Measurements from ENCODE around the gene PIEZO1.
A peak's percentile ranks its signal among the peaks of the same experiment; 100 is the strongest.

The PIEZO1 gene

DNA sequence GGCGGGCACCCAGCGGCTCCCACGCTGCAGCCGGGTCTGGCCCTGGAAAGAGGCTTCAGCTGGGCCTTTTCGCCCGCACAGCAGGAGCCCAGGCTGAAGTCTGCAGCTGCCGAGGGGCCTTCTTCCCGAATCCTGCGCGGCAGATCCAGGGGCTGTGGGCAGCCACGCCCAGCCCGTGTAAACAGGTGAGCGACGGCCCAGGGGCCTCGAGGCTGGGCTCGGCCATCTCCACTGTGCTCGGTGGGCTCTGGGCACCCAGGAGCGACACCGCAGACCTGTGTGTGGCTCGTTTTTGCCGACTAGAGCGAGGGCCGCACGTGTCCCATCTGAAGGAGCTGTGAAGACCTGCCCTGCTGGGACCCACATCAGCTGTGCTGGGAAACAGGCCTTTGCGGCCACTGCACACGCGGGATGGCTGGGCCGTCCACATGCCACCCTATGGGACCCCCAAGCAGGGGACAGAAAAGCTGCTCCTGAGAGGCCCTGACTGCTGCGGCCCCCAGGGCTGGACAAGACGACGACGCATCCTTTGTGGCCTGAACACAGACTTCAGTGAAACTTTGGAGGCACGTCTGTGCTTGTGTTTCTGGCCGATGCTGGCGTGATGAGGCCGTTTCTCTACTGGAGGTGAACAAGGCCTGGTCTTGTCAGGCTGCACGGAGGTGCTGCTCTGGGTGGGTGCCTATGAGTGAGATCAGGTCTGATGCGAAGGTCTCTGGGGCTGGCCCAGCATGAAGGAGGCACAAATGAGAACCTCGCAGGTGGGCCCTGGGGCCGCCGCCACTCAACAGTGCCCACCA lies 31.9 kb upstream of the PIEZO1 start:
- TF ChIP-seq, protein P1, sequence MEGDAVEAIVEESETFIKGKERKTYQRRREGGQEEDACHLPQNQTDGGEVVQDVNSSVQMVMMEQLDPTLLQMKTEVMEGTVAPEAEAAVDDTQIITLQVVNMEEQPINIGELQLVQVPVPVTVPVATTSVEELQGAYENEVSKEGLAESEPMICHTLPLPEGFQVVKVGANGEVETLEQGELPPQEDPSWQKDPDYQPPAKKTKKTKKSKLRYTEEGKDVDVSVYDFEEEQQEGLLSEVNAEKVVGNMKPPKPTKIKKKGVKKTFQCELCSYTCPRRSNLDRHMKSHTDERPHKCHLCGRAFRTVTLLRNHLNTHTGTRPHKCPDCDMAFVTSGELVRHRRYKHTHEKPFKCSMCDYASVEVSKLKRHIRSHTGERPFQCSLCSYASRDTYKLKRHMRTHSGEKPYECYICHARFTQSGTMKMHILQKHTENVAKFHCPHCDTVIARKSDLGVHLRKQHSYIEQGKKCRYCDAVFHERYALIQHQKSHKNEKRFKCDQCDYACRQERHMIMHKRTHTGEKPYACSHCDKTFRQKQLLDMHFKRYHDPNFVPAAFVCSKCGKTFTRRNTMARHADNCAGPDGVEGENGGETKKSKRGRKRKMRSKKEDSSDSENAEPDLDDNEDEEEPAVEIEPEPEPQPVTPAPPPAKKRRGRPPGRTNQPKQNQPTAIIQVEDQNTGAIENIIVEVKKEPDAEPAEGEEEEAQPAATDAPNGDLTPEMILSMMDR (IDR thresholded peaks at IDR 0.05; ENCODE audit: low read depth, low read length), result no peak
- no peak for DNase-seq (ENCODE audit: low read depth in 2 of 2)

DNA sequence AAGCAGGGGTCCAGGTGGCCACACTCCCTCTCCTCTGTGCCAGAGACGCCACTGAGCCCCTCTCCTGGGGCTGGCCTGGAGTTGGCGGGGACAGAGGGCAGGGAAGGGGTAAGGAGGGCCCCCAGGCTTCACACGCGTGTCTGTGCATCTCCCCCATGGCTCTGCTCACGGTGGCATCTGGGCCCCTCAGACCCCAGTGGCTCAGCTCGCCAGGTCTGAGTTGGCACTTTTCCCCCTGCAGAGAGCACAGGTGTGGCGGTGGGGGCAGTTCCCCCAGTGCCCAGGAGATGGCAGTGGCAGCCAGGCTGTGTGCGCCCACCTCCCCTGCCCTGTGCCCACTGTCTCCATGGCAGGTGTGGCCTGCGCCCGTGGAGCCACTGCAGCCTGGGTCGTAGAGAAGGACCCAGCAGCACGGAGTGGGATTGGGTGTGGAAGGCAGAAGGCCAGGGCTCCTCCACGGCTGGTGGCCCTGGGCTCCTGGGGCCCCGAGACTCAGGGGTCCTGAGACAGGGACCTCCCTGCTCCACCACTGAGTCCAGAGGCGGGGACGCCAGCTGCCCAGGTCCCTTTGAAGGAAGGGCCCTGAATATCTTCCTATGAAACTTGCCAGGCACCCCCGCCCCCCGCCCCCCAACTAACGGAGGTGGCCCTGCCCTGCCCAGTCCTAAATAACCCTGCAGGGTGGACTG lies 31.0 kb upstream of the PIEZO1 start:
- DNase-seq (ENCODE audit: low read depth in 2 of 2), result no peak
- H3K4me3 ChIP-seq (replicated peaks in 1 of 2; ENCODE audit: low read depth in 2 of 2, low read length in 2 of 2), result no peak overlapping the region
- TF ChIP-seq, protein P1 (IDR thresholded peaks at IDR 0.05; ENCODE audit: low read depth, low read length), result peak; percentile 69

More for the DNA sequence above, 31.9 kb upstream of the PIEZO1 start:
- no peak overlapping the region for H3K4me3 ChIP-seq (replicated peaks in 1 of 2; ENCODE audit: low read depth in 2 of 2, low read length in 2 of 2)

DNA sequence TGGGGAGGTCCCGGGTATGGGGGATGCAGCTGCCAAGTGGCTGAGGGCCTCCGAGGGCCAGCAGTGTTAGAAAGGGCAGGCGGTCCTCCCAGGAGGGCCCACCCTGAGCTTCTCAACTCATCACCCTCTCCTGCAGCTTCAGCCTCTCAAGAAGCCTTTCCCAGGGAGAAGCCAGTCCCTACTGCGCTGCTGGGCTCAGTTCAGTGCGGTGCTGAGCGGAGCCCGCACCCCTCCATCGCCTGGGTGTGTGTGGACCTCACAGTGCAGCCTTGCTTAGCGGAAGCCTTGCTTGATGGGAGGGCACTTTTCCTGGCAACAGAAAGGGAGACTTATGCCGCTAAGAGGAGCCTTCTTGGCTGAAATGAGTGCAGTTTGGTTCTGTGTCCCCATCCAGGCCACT lies 30.2 kb upstream of the PIEZO1 start:
- TF ChIP-seq, protein P1 (IDR thresholded peaks at IDR 0.05; ENCODE audit: low read depth, low read length), result no peak
- DNase-seq (ENCODE audit: low read depth in 2 of 2), result no peak
- H3K4me3 ChIP-seq (replicated peaks in 1 of 2; ENCODE audit: low read depth in 2 of 2, low read length in 2 of 2), result no peak overlapping the region

DNA sequence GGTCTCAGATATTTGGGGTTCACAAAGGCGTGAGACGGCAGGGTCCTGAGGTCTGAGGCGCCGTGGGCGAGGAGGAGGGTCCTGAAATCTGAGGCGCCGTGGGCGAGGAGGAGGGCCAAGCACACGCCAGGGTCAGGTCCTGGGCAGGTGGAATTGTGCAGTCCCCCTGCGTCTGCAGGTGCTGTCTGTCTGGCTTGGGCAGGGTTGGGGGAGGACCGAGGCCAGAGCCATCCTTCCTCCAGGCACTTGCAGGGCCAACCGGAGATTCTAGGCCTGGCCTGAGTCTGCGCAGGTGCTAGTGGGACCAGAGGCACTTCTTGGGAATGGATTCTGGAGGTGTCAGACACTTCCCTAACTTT lies 29.1 kb upstream of the PIEZO1 start:
- H3K4me3 ChIP-seq (replicated peaks in 1 of 2; ENCODE audit: low read depth in 2 of 2, low read length in 2 of 2), result no peak overlapping the region
- TF ChIP-seq, protein P1 (IDR thresholded peaks at IDR 0.05; ENCODE audit: low read depth, low read length), result no peak
- DNase-seq (ENCODE audit: low read depth in 2 of 2), result no peak

DNA sequence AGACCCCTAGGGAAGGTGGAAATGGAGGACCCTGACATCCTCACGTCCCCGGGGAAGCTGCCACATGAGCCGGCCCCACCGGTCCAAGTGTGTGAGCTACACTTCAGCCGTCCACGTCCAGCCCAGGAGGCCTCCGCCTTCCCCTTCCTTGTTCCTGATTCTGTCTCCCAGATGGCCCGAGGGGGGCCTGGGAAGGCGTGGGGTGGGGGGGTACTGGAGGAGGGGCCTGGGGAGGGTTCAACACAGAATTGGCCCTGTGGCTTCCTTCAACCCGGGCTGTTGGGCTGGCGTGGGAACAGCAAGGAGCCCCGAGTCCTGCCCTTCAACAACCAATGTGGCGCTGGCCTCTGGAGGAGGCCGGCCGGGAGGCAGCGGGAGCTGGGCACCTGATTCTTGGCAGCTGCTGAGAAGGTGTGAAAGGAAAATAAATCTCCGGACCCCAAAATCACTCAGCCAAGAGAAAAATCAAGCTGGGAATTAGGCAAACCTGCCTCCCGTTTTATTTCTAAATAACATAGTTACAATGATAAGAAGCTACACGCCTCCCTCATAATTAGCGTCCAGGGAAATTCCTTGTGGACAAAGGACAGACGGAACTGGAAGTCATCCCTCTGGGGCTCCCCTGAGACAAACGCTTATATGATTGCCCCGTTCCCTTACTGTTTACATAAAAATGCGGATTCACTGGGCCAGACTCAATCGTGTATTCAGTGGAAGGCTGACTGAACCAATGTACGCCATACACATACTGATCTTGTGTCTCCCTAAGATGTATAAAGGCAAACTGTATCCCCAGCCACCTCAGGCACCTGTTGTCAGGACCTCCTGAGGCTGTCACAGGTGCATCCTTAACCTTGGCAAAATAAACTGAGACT lies 28.5 kb upstream of the PIEZO1 start:
- TF ChIP-seq, protein P1 (IDR thresholded peaks at IDR 0.05; ENCODE audit: low read depth, low read length), result no peak
- no peak for DNase-seq (ENCODE audit: low read depth in 2 of 2)
- no peak overlapping the region for H3K4me3 ChIP-seq (replicated peaks in 1 of 2; ENCODE audit: low read depth in 2 of 2, low read length in 2 of 2)

DNA sequence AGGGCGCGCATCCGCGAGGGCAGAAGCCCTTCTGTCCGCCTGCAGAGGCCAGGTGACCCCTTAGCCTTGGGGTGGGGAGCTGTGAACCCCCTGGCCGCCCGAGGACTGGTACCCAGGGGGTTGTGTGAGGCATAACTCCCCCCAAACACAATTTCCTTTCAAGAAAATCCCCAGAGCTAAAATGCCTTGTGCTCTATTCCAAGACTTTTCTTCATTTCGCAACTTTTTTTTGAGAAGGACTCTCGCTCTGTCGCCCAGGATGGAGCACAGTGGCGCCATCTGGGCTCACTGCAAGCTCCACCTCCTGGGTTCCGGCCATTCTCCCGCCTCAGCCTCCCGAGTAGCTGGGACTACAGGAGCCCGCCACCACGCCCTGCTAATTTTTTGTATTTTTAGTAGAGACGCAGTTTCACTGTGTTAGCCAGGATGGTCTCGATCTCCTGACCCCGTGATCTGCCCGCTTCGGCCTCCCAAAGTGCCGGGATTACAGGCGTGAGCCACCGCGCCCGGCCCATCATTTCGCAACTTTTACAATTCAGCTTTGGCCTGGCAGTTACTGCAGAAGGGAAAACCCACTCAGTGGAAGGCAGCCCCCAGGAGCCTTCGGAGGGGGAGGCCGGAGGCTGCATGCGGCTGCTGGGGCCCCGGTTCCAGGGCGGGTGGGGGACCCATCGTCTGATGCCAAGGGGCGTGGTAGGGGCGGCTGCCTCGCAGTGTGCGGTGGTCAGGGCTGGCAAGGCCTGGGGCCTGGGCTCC lies 27.7 kb upstream of the PIEZO1 start:
- H3K4me3 ChIP-seq (replicated peaks in 1 of 2; ENCODE audit: low read depth in 2 of 2, low read length in 2 of 2), result peak overlapping the region; percentile 50 to 77
- DNase-seq (ENCODE audit: low read depth in 2 of 2), result peak; percentile 62 to 64
- TF ChIP-seq, protein P1 (IDR thresholded peaks at IDR 0.05; ENCODE audit: low read depth, low read length), result no peak
